Measurements from ENCODE around the gene ITGB3. TPM values are rescaled to one million over a fixed set of nuclear protein-coding genes. Genes with fewer than 3 reads are reported as not detected.
A peak's percentile ranks its signal among the peaks of the same experiment; 100 is the strongest.

ITGB3 gene
- polyA plus RNA-seq, 1 of the 3 experiments (the other 2 are of a cell fraction) = 4.6 TPM

- no peak for TF ChIP-seq REST (IDR thresholded peaks at IDR 0.05; ENCODE audit: low read depth, low read length)
- no peak for TF ChIP-seq IRF3 (IDR thresholded peaks at IDR 0.05; ENCODE audit: low read depth, low read length)
- no peak for TF ChIP-seq FOXJ3 (CRISPR knock-in tag; IDR thresholded peaks at IDR 0.05)
Observed at GRCh38 chr17:47301831-47302230, 48.2 kb downstream of the ITGB3 start (continued).

DNA sequence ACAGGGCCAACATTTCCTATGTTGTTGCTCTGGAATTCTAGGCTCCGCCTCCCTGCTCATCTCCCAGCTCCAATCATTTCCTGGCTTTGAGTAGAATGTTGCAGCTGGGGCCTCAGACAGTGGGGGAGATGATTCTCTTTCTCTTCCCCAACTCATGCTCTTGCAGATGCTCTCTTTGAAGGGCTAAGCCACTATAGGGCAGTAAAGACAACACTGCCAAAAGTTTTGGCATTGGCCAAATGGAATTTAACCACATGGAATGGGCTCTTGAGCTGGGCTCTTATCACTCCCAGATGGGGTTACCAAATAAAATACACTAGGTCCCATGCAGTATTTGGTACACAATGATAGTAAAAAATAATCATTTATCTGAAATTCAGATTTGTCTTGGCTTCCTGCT is 50.6 kb downstream of the ITGB3 start:
- POLR2A ChIA-PET = no interaction called here
- no peak for TF ChIP-seq RCOR1 (IDR thresholded peaks at IDR 0.05; ENCODE audit: low read length)

GRCh38 chr17:47305302-47305923 is 51.8 kb downstream of the ITGB3 start:
- ChIA-PET POLR2A (no interaction called here), CTCF (interaction anchor here (0.8 to 1.3 kb wide), 3 partner anchors 10 to 87 kb away, joined by 3 to 11 read pairs (median 4); no protein-coding TSS in a partner anchor)
- no peaks in the 10 kb centered on the region for H3K27me3 ChIP-seq (ENCODE audit: insufficient read depth)
- H3K79me2 ChIP-seq (ENCODE audit: insufficient read depth) = no peaks in the 10 kb centered on the region
- H3K4me3 ChIP-seq (ENCODE audit: low read depth in 2 of 2, low read length in 1 of 2) = no peak overlapping the region
- peaks cover 4 to 10% of the 10 kb centered on the region in 2 experiments; a peak in 2 of 4 replicates for H3K4me1 ChIP-seq (ENCODE audit: control insufficient read depth in 1 of 2, insufficient read depth in 2 of 2, low read depth in 1 of 2, low read length in 1 of 2)
- peaks cover 5% of the 10 kb centered on the region; the same call in 1 of the 2 replicates for H3K9me3 ChIP-seq
- peak overlapping the region in 1 of 2 experiments; percentile 50; a peak in 2 of 4 replicates for H3K27ac ChIP-seq (ENCODE audit: low read depth in 2 of 2, low read length in 1 of 2)
- H3K36me3 ChIP-seq (replicated peaks in 1 of 2; ENCODE audit: control insufficient read depth in 1 of 2, insufficient read depth in 2 of 2, low read length in 1 of 2) = peaks cover 0 to 16% of the 10 kb centered on the region in 2 experiments
- H3K9me2 ChIP-seq = no peaks in the 10 kb centered on the region
- WGBS (ENCODE audit: low lambda C conversion rate) = 49% methylated on average over 4 of the region's 4 CpGs
- DNase-seq = no peak
- peaks cover 14% of the 10 kb centered on the region for H3F3A ChIP-seq (replicated peaks; ENCODE audit: insufficient read depth)
- H3K9ac ChIP-seq = no peak overlapping the region
- H2AFZ ChIP-seq (ENCODE audit: low read depth) = no peak overlapping the region
- peak overlapping the region; percentile 43 for H3K4me2 ChIP-seq
- no peaks in the 10 kb centered on the region for H4K20me1 ChIP-seq (ENCODE audit: insufficient read depth)
- TF ChIP-seq RFX5 (IDR thresholded peaks at IDR 0.05; ENCODE audit: low read length) = no peak
- TF ChIP-seq, protein P1, sequence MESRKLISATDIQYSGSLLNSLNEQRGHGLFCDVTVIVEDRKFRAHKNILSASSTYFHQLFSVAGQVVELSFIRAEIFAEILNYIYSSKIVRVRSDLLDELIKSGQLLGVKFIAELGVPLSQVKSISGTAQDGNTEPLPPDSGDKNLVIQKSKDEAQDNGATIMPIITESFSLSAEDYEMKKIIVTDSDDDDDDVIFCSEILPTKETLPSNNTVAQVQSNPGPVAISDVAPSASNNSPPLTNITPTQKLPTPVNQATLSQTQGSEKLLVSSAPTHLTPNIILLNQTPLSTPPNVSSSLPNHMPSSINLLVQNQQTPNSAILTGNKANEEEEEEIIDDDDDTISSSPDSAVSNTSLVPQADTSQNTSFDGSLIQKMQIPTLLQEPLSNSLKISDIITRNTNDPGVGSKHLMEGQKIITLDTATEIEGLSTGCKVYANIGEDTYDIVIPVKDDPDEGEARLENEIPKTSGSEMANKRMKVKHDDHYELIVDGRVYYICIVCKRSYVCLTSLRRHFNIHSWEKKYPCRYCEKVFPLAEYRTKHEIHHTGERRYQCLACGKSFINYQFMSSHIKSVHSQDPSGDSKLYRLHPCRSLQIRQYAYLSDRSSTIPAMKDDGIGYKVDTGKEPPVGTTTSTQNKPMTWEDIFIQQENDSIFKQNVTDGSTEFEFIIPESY (IDR thresholded peaks at IDR 0.05; ENCODE audit: borderline replicate concordance, low read depth) = peak; percentile 75
- no peak for TF ChIP-seq IRF3 (IDR thresholded peaks at IDR 0.05; ENCODE audit: low read depth, low read length)
- no peak for TF ChIP-seq ELF1 (IDR thresholded peaks at IDR 0.05)
- TF ChIP-seq CHD2 (IDR thresholded peaks at IDR 0.05; ENCODE audit: low read length, partially characterized antibody) = no peak
- TF ChIP-seq SIN3A (IDR thresholded peaks at IDR 0.05; ENCODE audit: borderline replicate concordance, low read depth, low read length) = peak; percentile 66; the same call in 1 of the 2 replicates
- peak; percentile 85 for TF ChIP-seq FOSL2 (IDR thresholded peaks at IDR 0.05; ENCODE audit: borderline replicate concordance, low read depth)
- no peak for TF ChIP-seq EZH2phosphoT487 (IDR thresholded peaks at IDR 0.05; ENCODE audit: borderline replicate concordance, low read depth)
- TF ChIP-seq NRF1 (IDR thresholded peaks at IDR 0.05; ENCODE audit: low read depth, low read length) = no peak
- TF ChIP-seq TAF1 (IDR thresholded peaks at IDR 0.05; ENCODE audit: borderline replicate concordance, low read depth, low read length) = peak; percentile 20; the same call in 1 of the 2 replicates
- no peak for TF ChIP-seq SMC3 (IDR thresholded peaks at IDR 0.05; ENCODE audit: low read depth, low read length)

More for the DNA sequence above, 50.6 kb downstream of the ITGB3 start:
- peaks cover 14% of the 10 kb centered on the region for H3F3A ChIP-seq (replicated peaks; ENCODE audit: insufficient read depth)
- no peak overlapping the region for H2AFZ ChIP-seq (ENCODE audit: low read depth)
- H4K20me1 ChIP-seq (ENCODE audit: insufficient read depth) = no peaks in the 10 kb centered on the region
- H3K9me2 ChIP-seq = no peaks in the 10 kb centered on the region
- no peak overlapping the region for H3K4me3 ChIP-seq (ENCODE audit: low read depth in 2 of 2, low read length in 1 of 2)
- no peak overlapping the region for H3K4me2 ChIP-seq
- H3K4me1 ChIP-seq (ENCODE audit: control insufficient read depth in 1 of 2, insufficient read depth in 2 of 2, low read depth in 1 of 2, low read length in 1 of 2) = peaks cover 2 to 10% of the 10 kb centered on the region in 2 experiments; a peak in 2 of 4 replicates
- no peak overlapping the region for H3K9ac ChIP-seq
- CTCF ChIA-PET = interaction anchor here (1.2 kb wide), 1 partner anchor 12 kb away, joined by 5 read pairs; no protein-coding TSS in a partner anchor
- H3K36me3 ChIP-seq (replicated peaks in 1 of 2; ENCODE audit: control insufficient read depth in 1 of 2, insufficient read depth in 2 of 2, low read length in 1 of 2) = peaks cover 0 to 16% of the 10 kb centered on the region in 2 experiments
- H3K27me3 ChIP-seq (ENCODE audit: insufficient read depth) = no peaks in the 10 kb centered on the region
- no peaks in the 10 kb centered on the region for H3K79me2 ChIP-seq (ENCODE audit: insufficient read depth)
- H3K27ac ChIP-seq (ENCODE audit: low read depth in 2 of 2, low read length in 1 of 2) = no peak overlapping the region
- peaks cover 5% of the 10 kb centered on the region; the same call in 1 of the 2 replicates for H3K9me3 ChIP-seq
- WGBS (ENCODE audit: low lambda C conversion rate) = 92% methylated on average over 1 of the region's 1 CpG
- no peak for DNase-seq
